HG02970 (cell line): ENCODE results near the gene CUBN.
A peak's percentile ranks its signal among the peaks of the same experiment; 100 is the strongest.
"Not testable (repeated sequence)": the region's sequence is repeated elsewhere in the genome, so short reads cannot be mapped to it uniquely, and the experiment has no call there.

Source experiments
- ATAC-seq: cut with Tn5 transposase; IDR thresholded peaks from one replicate; pipeline ENCODE4 v1.9.1; 2021; ENCODE audit warnings: mild to moderate bottlenecking, moderate library complexity, moderate number of reproducible peaks; ENCODE audit not compliant: unreplicated experiment, low FRiP score

Gene CUBN

DNA sequence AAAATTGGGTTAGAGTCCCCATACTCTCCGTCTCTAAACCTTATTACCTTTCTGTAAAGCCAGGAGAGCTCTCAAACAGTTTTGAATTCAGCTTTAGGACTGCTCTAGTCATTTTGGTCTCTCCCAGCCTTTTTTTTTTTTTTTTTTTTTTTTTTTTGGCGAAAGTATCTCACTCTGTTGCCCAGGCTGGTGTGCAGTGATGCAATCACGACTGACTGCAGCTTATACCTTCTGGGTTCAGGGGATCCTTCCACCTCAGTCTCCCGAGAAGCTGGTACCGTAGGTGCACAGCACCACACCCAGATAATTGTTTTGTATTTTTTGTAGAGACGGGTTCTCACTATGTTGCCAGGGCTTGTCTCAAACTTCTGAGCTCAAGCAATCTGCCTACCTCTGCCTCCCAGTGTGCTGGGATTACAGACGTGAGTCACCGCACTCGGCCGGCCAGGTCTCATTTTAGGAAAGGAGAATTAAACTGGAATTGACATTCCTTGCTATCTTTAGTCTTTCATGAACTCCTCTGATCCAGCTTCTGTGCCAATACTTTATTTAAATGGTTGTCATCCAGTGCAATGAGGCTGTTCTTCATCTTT is 281.0 kb downstream of the CUBN start:
- ATAC-seq, result no peak

GRCh38 chr10:16847644-16848043 is 282.0 kb downstream of the CUBN start:
- ATAC-seq, result no peak

DNA sequence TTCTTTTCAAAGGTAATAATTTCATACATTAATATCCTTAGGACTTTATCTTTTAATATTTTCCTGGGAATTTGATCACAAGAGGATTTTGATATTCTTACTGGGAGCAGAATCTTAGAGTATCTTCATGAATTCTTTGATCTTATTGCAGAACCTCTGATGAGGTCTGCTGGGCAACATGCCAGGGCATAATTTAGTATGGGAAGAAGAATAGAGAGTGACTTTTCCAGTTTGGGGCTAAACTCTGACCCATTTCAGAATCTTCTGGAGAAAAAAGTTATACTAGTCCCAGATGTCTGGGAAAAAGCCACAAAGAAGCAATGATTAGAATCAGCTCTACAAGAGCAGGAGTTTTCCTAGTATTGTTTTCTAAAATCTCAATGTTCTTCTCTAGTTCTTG is 284.4 kb downstream of the CUBN start:
- no peak for ATAC-seq

DNA sequence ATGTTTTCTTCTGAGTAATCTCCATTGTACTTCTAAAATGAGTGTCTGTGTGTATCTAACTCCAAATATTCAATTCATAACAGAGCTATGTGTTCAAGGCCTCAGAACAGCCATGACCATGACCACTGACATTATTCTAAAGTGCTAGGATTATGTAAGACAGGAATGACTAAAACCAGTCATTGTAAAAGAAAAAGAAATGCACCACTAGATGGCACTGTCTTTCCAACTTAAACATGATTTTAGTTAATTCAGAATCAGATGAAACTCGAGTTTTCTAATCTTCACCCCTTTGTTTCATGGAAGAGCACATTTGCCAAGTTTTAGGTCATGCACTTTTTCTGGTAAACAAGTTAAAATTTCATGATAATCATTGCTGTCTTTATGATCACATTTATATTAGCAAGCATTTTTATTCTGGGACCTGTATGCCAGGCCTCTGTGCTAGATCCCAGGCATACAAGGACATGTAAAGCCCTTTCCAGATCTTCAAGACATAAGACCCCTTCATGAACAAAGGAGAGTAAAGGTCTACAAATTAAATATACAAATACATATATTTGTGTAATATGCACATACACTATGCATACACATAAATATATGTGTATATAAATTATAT is 286.2 kb downstream of the CUBN start:
- ATAC-seq, result no peak

DNA sequence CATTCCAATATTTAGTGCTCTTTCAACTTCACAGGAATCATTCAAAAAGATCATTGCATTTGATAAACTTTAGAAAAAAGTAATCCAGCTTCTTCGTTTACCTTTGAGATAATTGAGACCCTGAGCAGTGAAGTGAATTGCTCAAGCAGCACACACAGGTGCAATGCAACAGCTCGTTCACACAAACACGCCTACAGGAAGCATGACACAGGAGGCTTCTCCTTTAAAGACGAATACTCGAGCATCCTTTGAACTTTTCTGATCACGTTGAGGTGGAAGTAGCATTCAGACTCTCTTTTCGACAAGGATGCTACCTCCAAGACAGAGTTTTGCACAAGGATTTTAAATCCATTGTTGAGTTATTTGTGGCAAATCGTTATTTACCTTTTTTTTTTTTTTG is 294.4 kb downstream of the CUBN start:
- no peak for ATAC-seq

DNA sequence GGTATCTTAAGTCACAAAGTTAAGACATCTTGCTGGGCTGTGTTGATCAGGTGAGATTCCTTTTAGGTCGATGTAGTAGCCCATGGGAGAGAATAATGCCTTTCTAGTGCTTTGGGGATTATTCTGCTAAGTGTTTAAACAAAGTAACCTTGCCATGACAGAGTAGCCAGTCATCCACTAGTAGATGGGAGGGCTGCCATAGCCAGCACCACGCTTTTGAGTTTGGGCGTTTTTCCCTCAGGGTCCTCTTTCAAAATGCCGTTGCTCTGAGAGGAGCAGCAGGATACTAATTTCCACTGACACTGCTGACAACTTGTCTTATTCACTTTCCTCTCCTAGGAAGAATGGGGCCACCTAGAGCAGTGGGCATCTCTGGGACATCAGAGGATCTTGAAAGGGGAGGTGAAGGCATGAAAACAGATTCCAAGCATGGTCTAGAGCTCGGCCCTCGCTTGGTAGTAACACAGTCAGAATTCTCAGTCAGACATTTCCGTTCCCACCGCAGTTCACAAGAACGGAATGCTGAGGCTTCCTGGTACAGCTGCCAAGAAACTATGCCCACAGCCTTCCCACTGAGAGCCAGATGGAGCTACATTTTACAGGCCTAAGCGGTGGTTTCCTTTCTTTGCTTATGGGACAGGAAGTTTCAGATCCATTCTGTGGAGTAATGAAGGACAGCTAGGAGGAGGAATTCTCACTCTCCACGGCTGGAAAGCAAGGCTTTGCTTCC is 297.1 kb downstream of the CUBN start:
- no peak for ATAC-seq

- ATAC-seq, result no peak
These were observed 300.9 kb downstream of the CUBN start for GRCh38 chr10:16828701-16829175.

GRCh38 chr10:16828114-16828568 is 301.5 kb downstream of the CUBN start:
- peak; percentile 66 for ATAC-seq

GRCh38 chr10:16827474-16827873 is 302.1 kb downstream of the CUBN start:
- ATAC-seq, result not testable (repeated sequence)

- ATAC-seq, result no peak
These were observed 306.8 kb downstream of the CUBN start for GRCh38 chr10:16822726-16823360.

DNA sequence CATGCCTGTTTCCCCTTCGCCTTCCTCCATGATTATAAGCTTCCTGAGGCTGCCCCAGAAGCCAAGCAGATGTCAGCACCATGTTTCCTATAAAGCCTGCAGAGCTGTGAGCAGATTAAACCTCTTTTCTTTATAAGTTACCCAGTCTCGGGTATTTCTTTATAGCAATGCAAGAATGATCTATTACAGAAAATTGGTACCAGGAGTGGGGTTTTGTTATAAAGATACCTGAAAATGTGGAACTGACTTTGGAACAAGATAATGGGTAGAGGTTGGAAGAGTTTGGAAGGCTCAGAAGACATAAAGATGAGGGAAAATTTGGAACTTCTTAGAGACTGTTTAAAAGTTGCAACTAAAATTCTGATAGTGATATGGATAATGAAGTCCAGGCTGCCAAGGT is 307.6 kb downstream of the CUBN start:
- ATAC-seq, result no peak

GRCh38 chr10:16820421-16820820 is 309.2 kb downstream of the CUBN start:
- no peak for ATAC-seq

GRCh38 chr10:16820018-16820417 is 309.6 kb downstream of the CUBN start:
- ATAC-seq, result no peak

- no peak for ATAC-seq
These were observed 310.2 kb downstream of the CUBN start for GRCh38 chr10:16819436-16819835.

GRCh38 chr10:16819026-16819425 is 310.6 kb downstream of the CUBN start:
- ATAC-seq, result no peak

DNA sequence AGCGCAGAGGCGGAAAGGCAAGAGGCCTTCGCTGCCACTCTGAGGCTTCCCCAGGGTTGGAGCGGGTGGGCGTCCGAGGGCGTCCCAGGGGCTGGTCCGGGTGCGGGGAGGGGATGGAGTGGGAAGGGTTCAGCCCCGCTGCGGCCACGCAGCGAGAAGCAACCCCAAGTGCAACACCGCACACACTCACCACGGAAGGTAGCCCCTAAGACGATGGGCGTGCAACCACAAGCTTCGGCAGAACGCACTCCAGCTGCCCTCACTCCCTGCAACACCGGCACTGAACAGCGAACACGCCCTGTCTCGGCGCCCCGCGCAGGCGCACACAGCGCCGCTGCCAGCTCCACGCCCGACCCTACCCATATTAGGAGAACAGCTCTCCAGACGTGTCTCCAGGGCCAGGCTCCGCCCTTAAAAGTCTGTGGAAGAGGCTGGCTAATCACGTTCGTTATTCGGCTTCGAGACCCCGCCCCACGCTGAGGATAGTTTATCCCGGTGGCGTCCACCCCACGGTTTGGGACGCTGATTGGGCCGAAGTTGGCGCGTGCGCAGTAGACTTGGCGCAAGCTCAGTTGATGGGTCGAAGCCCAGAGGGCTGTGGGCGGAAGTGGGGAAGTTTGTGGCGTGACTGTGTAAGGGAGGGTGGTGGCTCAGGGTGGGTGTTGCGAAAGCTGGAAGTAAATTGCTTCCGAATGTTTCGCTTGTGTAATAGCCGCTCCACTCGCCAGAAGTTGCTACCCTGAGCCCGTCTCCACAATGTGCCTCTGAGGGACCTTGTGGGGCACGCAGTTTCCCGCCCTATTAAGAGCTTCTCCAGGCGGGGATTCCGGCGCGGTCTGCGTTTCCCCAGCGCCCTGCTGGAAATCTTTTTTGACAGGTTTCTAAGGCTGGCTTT is 312.2 kb downstream of the CUBN start, which contains the start of gene RSU1:
Gene RSU1, minus strand, starts transcription at position 300 of the 895 bp plus-strand sequence. CDS start 343 bp downstream, outside the sequence.
- peak; percentile 100 for ATAC-seq

- ATAC-seq, result no peak
These were observed 312.8 kb downstream of the CUBN start for GRCh38 chr10:16816830-16817124.

- ATAC-seq, result no peak
These were observed 313.4 kb downstream of the CUBN start for GRCh38 chr10:16816171-16816570.

- no peak for ATAC-seq
These were observed 315.6 kb downstream of the CUBN start for GRCh38 chr10:16814012-16814411.

GRCh38 chr10:16812676-16813075 is 316.9 kb downstream of the CUBN start:
- ATAC-seq, result no peak
